Suprapubic skin (tissue), 4 donors: ENCODE measurements around the gene TP53TG5.

Source experiments
- EP300 ChIP-seq: sonication (generic); formaldehyde crosslinking; IDR thresholded peaks from one replicate; pipeline ENCODE4 v1.6.1; 2017; ENCODE audit warnings: antibody characterized with exemption
- POLR2A ChIP-seq, 2 donors: fragments of 450-650 bp; IDR thresholded peaks; one replicate each; pipeline ENCODE4 v1.6.1; 2017; ENCODE audit warnings: antibody characterized with exemption in 2 of 2, mild to moderate bottlenecking in 2 of 2, moderate library complexity in 2 of 2
- POLR2AphosphoS5 ChIP-seq, 3 donors: sonication (generic); formaldehyde crosslinking; IDR thresholded peaks; one replicate each; pipeline ENCODE4 v1.6.1; 2017; ENCODE audit warnings: antibody characterized with exemption in 3 of 3
- TF ChIP-seq, protein P1 (sequence below), 2 donors: fragments of 200-600 bp in 1 of 2; fragments of 450-650 bp in 1 of 2; sonication (generic) in 1 of 2; IDR thresholded peaks; one replicate each; pipeline ENCODE4 v1.5.1; 2016 to 2019; ENCODE audit warnings: antibody characterized with exemption in 2 of 2, mild to moderate bottlenecking in 1 of 2, moderate library complexity in 1 of 2

DNA sequence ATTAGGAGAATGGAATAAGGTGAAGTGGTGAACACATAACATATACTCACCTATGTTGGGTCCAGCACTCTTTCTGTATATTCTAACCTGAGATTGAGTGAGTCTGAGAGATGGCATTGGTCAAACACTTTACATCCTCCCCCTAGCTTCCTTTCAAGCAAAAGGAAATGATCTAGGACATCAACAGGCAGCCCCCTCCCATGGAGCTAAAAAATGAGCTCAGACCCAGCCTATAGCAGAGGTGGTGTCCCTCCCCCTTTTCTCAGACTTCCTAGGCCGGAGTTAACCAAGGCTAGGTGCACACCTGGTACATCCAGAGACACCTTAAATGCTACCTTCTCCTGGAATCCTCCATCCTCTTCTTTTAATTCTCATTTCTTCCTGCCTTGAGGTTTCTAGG lies 24.4 kb downstream of the TP53TG5 start:
- TF ChIP-seq POLR2A (IDR thresholded peaks at IDR 0.05): no peak
- TF ChIP-seq, protein P1, sequence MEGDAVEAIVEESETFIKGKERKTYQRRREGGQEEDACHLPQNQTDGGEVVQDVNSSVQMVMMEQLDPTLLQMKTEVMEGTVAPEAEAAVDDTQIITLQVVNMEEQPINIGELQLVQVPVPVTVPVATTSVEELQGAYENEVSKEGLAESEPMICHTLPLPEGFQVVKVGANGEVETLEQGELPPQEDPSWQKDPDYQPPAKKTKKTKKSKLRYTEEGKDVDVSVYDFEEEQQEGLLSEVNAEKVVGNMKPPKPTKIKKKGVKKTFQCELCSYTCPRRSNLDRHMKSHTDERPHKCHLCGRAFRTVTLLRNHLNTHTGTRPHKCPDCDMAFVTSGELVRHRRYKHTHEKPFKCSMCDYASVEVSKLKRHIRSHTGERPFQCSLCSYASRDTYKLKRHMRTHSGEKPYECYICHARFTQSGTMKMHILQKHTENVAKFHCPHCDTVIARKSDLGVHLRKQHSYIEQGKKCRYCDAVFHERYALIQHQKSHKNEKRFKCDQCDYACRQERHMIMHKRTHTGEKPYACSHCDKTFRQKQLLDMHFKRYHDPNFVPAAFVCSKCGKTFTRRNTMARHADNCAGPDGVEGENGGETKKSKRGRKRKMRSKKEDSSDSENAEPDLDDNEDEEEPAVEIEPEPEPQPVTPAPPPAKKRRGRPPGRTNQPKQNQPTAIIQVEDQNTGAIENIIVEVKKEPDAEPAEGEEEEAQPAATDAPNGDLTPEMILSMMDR (IDR thresholded peaks at IDR 0.05): no peak
- TF ChIP-seq POLR2AphosphoS5 (IDR thresholded peaks at IDR 0.05): no peak
- no peak for TF ChIP-seq EP300
